Esophagus (tissue), 2 donors: ENCODE measurements around the gene INPP5D. TPM values are rescaled to one million over a fixed set of nuclear protein-coding genes. Genes with fewer than 3 reads are reported as not detected.

Experiments
- H3K27ac ChIP-seq, 2 donors: one replicate each; pipeline ENCODE4 v1.5.1; 2013; ENCODE audit warnings: low read depth in 2 of 2, mild to moderate bottlenecking in 2 of 2, inconsistent platforms in 1 of 2, low read length in 1 of 2, moderate library complexity in 1 of 2
- H3K27me3 ChIP-seq, 2 donors: one replicate each; pipeline ENCODE4 v1.6.1; 2013; ENCODE audit warnings: low read length in 2 of 2, control low read depth in 1 of 2, mild to moderate bottlenecking in 1 of 2; ENCODE audit not compliant: insufficient read depth in 2 of 2, control insufficient read depth in 1 of 2
- H3K36me3 ChIP-seq, 2 donors: one replicate each; pipeline ENCODE4 v1.6.1; 2013; ENCODE audit warnings: low read length in 1 of 2; ENCODE audit not compliant: control insufficient read depth in 2 of 2, insufficient read depth in 2 of 2
- H3K4me1 ChIP-seq, 2 donors: one replicate each; pipeline ENCODE4 v1.6.1; 2013; ENCODE audit warnings: low read length in 1 of 2; ENCODE audit not compliant: control insufficient read depth in 2 of 2, insufficient read depth in 2 of 2
- H3K4me3 ChIP-seq, 2 donors: one replicate each; pipeline ENCODE4 v1.5.1; 2013; ENCODE audit warnings: low read length in 2 of 2, mild to moderate bottlenecking in 2 of 2, low read depth in 1 of 2, moderate library complexity in 1 of 2
- H3K9me3 ChIP-seq, 2 donors: one replicate each; pipeline ENCODE4 v1.6.1; 2013; ENCODE audit warnings: mild to moderate bottlenecking in 2 of 2, low read depth in 1 of 2, low read length in 1 of 2, moderate library complexity in 1 of 2; ENCODE audit not compliant: control insufficient read depth in 2 of 2, insufficient read depth in 1 of 2
- WGBS, 2 donors: extraction: QIAGEN DNeasy Blood & Tissue Kit; methylation state at CpG; one replicate each; pipeline ENCODE4 v1.1.7; 2013; 5-methylcytosine and 5-hydroxymethylcytosine counted together
- polyA plus RNA-seq, 2 donors: library from polyadenylated mRNA; stranded (reverse); fragments of 200-250 nt; gene quantifications; one replicate each; pipeline ENCODE4 v1.2.3, GENCODE V29; 2013
- donor health status: healthy with polysubstance abuse.
- donor health status: Bipolar disorder and iron deficiency.

INPP5D gene
- polyA plus RNA-seq, 2 donors = 3.4 to 5.6 TPM

DNA sequence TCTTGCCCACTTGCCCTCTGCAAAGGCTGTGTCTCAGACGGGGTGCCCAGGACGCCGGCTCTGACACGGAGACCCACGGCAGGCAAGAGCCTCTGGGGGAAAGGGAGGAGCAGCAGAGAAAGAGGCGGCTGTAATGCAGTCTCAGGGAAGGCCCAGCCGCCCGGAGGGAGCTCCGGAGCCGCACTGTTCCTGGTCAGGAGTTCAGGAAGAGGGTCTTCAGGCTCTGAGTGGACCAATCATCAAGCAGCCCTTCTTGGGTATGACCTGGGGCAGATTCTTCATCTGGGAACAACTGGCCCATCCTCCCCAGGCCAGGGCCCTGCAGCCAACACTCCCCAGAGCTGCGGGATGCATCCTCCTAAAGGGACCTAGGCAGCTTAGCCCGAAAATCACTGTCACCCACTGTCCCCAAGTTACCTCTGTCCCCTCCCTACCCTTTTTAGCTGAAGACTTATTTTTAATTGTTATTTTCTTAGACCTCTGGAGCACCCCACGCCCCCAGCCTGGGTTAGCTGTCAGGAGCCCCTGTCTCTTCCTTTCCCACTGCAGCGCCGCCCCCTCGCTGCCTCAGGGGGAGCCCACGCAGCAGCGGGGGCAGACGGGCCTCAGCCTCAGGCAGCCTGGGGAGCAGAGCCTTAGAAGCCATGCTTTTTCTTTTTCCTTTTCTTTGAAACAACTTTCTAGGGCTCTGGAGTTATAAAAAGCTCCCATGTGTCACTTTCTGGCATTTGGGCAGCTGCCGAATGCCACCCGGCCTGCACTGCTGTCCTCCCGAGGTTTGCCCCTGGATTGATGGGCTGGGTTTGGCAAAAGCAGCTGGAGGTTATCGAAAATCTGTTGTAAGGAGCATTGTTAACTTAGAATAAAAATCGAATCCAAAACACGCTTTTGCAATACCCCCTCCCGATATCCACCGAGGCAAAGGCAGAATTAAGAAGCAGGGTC is 28.3 kb upstream of the INPP5D start:
- H3K4me3 ChIP-seq = no peak overlapping the region
- WGBS, 2 donors = 83 to 84% methylated on average over 27 of the region's 27 CpGs
- peaks cover 0 to 7% of the 10 kb centered on the region in 2 donors for H3K9me3 ChIP-seq
- H3K27me3 ChIP-seq = no peaks in the 10 kb centered on the region
- H3K36me3 ChIP-seq = no peaks in the 10 kb centered on the region
- no peak overlapping the region for H3K27ac ChIP-seq
- peaks cover 0 to 3% of the 10 kb centered on the region in 2 donors for H3K4me1 ChIP-seq

DNA sequence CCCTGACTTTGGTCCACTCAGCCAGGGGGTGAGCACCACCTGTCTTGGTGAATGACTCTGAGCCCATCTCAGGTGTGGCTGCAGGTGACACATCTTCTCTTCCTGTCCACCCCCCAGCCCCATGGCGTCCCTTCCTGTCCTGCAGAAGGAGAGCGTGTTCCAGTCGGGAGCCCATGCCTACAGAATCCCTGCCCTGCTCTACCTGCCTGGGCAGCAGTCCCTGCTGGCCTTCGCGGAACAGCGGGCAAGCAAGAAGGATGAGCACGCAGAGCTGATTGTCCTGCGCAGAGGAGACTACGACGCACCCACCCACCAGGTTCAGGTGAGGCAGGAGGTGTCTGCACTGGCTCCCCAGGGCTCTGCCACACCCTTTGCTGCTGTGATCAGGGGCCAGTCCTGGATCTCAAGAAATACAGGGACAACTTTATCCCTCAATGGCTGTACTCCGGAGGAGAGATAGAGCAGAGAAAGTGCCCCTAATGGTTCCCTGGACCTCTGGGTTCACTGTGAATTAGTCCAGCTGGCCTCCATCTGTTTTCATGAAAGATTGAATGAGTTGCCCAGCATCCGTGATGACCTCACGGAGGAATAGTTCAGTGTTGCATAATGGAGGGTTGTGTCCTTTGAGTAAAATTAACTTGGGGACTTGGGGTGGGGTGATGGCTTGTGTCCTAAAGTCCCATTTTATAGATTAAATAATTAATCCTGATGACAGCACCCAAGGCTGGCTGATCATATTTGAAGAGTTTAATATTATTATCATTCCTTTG is 27.4 kb upstream of the INPP5D start, which contains the start of gene NEU2:
TSS of gene NEU2 (plus strand) at position 122 of the 770 bp plus-strand sequence. CDS start at position 122, 0 bp downstream.
- 90 to 91% methylated on average over 13 of the region's 13 CpGs for WGBS, 2 donors
- Histone ChIP-seq H3K27me3 (no peaks in the 10 kb centered on the region), H3K36me3 (no peaks in the 10 kb centered on the region), H3K4me3 (no peak within 1 kb of the TSS), H3K4me1 (peaks cover 0 to 3% of the 10 kb centered on the region in 2 donors), H3K27ac (no peak within 1 kb of the TSS), H3K9me3 (peaks cover 0 to 7% of the 10 kb centered on the region in 2 donors)

GRCh38 chr2:233033672-233034071 is 26.5 kb upstream of the INPP5D start:
- H3K36me3 ChIP-seq = no peaks in the 10 kb centered on the region
- 63 to 65% methylated on average over 9 of the region's 9 CpGs for WGBS, 2 donors
- H3K27ac ChIP-seq = no peak overlapping the region
- peaks cover 0 to 3% of the 10 kb centered on the region in 2 donors for H3K4me1 ChIP-seq
- no peaks in the 10 kb centered on the region for H3K27me3 ChIP-seq
- H3K9me3 ChIP-seq = peaks cover 0 to 7% of the 10 kb centered on the region in 2 donors
- no peak overlapping the region for H3K4me3 ChIP-seq

DNA sequence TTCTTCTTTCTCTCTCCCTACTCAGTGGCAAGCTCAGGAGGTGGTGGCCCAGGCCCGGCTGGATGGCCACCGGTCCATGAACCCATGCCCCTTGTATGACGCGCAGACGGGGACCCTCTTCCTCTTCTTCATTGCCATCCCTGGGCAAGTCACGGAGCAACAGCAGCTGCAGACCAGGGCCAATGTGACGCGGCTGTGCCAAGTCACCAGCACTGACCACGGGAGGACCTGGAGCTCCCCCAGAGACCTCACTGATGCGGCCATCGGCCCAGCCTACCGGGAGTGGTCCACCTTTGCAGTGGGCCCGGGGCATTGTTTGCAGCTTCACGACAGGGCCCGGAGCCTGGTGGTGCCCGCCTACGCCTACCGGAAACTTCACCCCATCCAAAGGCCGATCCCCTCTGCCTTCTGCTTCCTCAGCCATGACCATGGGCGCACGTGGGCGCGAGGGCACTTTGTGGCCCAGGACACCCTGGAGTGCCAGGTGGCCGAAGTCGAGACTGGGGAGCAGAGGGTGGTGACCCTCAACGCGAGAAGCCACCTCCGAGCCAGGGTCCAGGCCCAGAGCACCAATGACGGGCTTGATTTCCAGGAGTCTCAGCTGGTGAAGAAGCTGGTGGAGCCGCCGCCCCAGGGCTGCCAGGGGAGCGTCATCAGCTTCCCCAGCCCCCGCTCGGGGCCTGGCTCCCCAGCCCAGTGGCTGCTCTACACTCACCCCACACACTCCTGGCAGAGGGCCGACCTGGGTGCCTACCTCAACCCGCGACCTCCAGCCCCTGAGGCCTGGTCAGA is 25.9 kb upstream of the INPP5D start:
- Histone ChIP-seq H3K27ac (no peak overlapping the region), H3K4me3 (no peak overlapping the region), H3K27me3 (no peaks in the 10 kb centered on the region), H3K4me1 (peaks cover 0 to 3% of the 10 kb centered on the region in 2 donors), H3K36me3 (no peaks in the 10 kb centered on the region), H3K9me3 (peaks cover 0 to 7% of the 10 kb centered on the region in 2 donors)
- 93 to 95% methylated on average over 37 of the region's 37 CpGs for WGBS, 2 donors

- Histone ChIP-seq H3K4me1 (peaks cover 0 to 3% of the 10 kb centered on the region in 2 donors), H3K27ac (no peak overlapping the region), H3K9me3 (peaks cover 0 to 7% of the 10 kb centered on the region in 2 donors), H3K27me3 (no peaks in the 10 kb centered on the region), H3K36me3 (no peaks in the 10 kb centered on the region), H3K4me3 (no peak overlapping the region)
- 92 to 95% methylated on average over 23 of the region's 23 CpGs for WGBS, 2 donors
These were observed 24.5 kb upstream of the INPP5D start for GRCh38 chr2:233035426-233036161.

GRCh38 chr2:233036162-233036838 is 23.8 kb upstream of the INPP5D start:
- H3K36me3 ChIP-seq = no peaks in the 10 kb centered on the region
- H3K4me1 ChIP-seq = peaks cover 0 to 3% of the 10 kb centered on the region in 2 donors
- 81 to 88% methylated on average over 12 of the region's 12 CpGs for WGBS, 2 donors
- peaks cover 0 to 7% of the 10 kb centered on the region in 2 donors for H3K9me3 ChIP-seq
- no peak overlapping the region for H3K27ac ChIP-seq
- no peaks in the 10 kb centered on the region for H3K27me3 ChIP-seq
- H3K4me3 ChIP-seq = no peak overlapping the region

DNA sequence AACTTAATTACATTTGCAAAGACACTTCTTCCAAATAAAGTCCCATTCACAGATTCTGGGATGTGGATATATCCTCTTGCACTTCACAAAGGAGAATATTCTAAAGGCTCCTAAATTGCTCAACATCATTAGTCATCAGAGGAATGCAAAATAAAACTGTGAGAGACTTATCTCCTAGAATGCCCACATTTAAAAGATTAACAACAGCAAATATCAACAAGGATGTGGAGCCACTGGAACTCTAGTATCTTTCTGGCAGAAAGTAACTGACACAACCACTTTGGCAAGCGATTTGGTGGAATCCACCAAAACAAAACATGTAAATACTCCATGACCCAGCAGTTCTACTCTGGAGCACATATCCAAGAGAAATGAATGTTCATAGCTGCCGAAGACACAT is 23.1 kb upstream of the INPP5D start:
- Histone ChIP-seq H3K27me3 (no peaks in the 10 kb centered on the region), H3K4me3 (no peak overlapping the region), H3K4me1 (peaks cover 0 to 3% of the 10 kb centered on the region in 2 donors), H3K36me3 (no peaks in the 10 kb centered on the region), H3K9me3 (peaks cover 0 to 7% of the 10 kb centered on the region in 2 donors), H3K27ac (no peak overlapping the region)
- WGBS, 2 donors = 75 to 82% methylated on average over 2 of the region's 2 CpGs

DNA sequence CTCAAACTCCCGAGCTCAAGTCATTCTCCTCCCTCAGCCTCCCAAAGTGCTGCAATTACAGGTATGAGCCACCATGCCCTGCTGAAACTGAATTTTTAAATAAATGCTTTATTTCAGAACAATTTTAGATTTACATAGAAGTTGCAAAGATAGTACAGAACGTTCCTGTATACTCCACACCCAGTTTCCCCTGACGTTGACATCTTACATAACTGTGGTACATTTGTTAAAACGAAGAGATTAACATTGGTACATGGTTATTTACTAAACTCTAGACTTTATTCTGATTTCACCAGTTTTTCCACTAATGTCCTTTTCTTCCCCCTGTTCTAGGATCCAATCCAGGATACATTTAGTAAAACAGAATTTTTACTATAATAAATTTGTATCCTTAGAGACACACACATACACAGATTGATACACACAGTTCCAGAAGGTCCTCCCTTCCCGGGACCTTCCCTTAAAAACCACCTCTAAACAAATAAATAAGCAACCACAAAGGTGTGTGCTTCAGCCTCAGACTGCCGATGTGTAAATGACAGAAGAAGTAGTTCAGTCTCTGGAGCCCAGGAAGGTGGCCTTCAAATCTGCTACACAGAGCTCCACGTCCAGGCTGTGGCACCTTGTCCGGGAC is 20.8 kb upstream of the INPP5D start:
- no peak overlapping the region for H3K4me3 ChIP-seq
- H3K27me3 ChIP-seq = no peaks in the 10 kb centered on the region
- H3K36me3 ChIP-seq = no peaks in the 10 kb centered on the region
- H3K4me1 ChIP-seq = peaks cover 0 to 3% of the 10 kb centered on the region in 2 donors
- no peak overlapping the region for H3K27ac ChIP-seq
- peaks cover 0 to 7% of the 10 kb centered on the region in 2 donors for H3K9me3 ChIP-seq
- 74 to 75% methylated on average over 8 of the region's 8 CpGs for WGBS, 2 donors
